Measurements from ENCODE around the gene SUGP2.

Gene SUGP2

GRCh38 chr19:18948075-18948975, 85.0 kb downstream of the SUGP2 start:
- DNase-seq, result no peak

GRCh38 chr19:18946918-18947317, 86.4 kb downstream of the SUGP2 start:
- no peak for DNase-seq

GRCh38 chr19:18946335-18946734, 87.0 kb downstream of the SUGP2 start:
- no peak for DNase-seq

GRCh38 chr19:18945297-18945696, 88.0 kb downstream of the SUGP2 start:
- no peak for DNase-seq

GRCh38 chr19:18943465-18943864, 89.9 kb downstream of the SUGP2 start:
- DNase-seq, result peak; percentile 9

- DNase-seq, result no peak
Observed at GRCh38 chr19:18942692-18943091, 90.6 kb downstream of the SUGP2 start.

GRCh38 chr19:18941628-18942354, 91.5 kb downstream of the SUGP2 start:
- DNase-seq, result no peak
